Activated B cell treated with CpG ODN at 0.5 μM for 24 hours (primary cell): ENCODE measurements around the gene UBASH3A. TPM values are rescaled to one million over a fixed set of nuclear protein-coding genes. Genes with fewer than 3 reads are reported as not detected.

ENCODE experiments used
- ATAC-seq: fragments of 200-7000 bp; cut with Tn5 transposase; one replicate; pipeline ENCODE4 v1.10.0; 2021; ENCODE audit warnings: low read depth, mild to moderate bottlenecking, moderate library complexity
- CTCF ChIA-PET: fragments of 350-600 bp; sonication (Branson Sonifier 250); formaldehyde crosslinking; loops from one replicate; lab custom pipeline; 2021; ENCODE audit warnings: antibody characterized with exemption; lab: Charles Lee
- POLR2A ChIA-PET: fragments of 350-600 bp; sonication (Branson Sonifier 250); formaldehyde crosslinking; loops from one replicate; lab custom pipeline; 2021; ENCODE audit warnings: antibody characterized with exemption; lab: Charles Lee
- DNase-seq: peaks from one replicate; pipeline ENCODE4 v3.0.0; 2022
- H3K27ac Mint-ChIP-seq: one replicate; pipeline ENCODE4 v1.8.0; 2020; ENCODE audit warnings: mixed read lengths
- H3K27me3 Mint-ChIP-seq: one replicate; pipeline ENCODE4 v1.8.0; 2021; ENCODE audit warnings: mixed read lengths
- H3K36me3 Mint-ChIP-seq: one replicate; pipeline ENCODE4 v1.8.0; 2021; ENCODE audit warnings: low read depth, mixed read lengths
- H3K4me1 Mint-ChIP-seq: one replicate; pipeline ENCODE4 v1.8.0; 2021; ENCODE audit warnings: mixed read lengths
- H3K4me3 Mint-ChIP-seq: one replicate; pipeline ENCODE4 v1.8.0; 2020; ENCODE audit warnings: mild to moderate bottlenecking, mixed read lengths
- H3K9me3 Mint-ChIP-seq: one replicate; pipeline ENCODE4 v1.8.0; 2020; ENCODE audit warnings: mixed read lengths
- CTCF ChIP-seq: fragments of 200-600 bp; IDR thresholded peaks from one replicate; pipeline ENCODE4 v1.8.0; 2022; ENCODE audit warnings: antibody characterized with exemption, mild to moderate bottlenecking
- intact Hi-C: fragments of 100-400 bp; cut with micrococcal nuclease; formaldehyde crosslinking; loops from one replicate; pipeline ENCODE4 v1.15.1; 2024
- total RNA-seq: library from RNA; stranded (reverse); gene quantifications from 2 replicates; pipeline ENCODE4 v1.2.3, GENCODE V29; 2022

Gene UBASH3A
- total RNA-seq, 1 donor from 2014 or later: not detected

GRCh38 chr21:42376338-42376982 is 27.2 kb upstream of the UBASH3A start:
- no peak for DNase-seq
- CTCF ChIA-PET: no interaction called here
- intact Hi-C loops: no loop called here

GRCh38 chr21:42377211-42377950 is 26.3 kb upstream of the UBASH3A start:
- no peak for TF ChIP-seq CTCF
- H3K4me1 Mint-ChIP-seq: peaks cover 10% of the 10 kb centered on the region
- H3K36me3 Mint-ChIP-seq: peaks cover 2% of the 10 kb centered on the region
- no peak overlapping the region for H3K27ac Mint-ChIP-seq
- H3K9me3 Mint-ChIP-seq: peaks cover 9% of the 10 kb centered on the region
- POLR2A ChIA-PET: no interaction called here
- no peak for ATAC-seq
- no peak for DNase-seq
- CTCF ChIA-PET: no interaction called here
- no peak overlapping the region for H3K4me3 Mint-ChIP-seq
- intact Hi-C loops: no loop called here
- H3K27me3 Mint-ChIP-seq: peaks cover 13% of the 10 kb centered on the region

More at GRCh38 chr21:42376338-42376982, 27.2 kb upstream of the UBASH3A start:
- H3K4me1 Mint-ChIP-seq: peaks cover 10% of the 10 kb centered on the region
- no peak overlapping the region for H3K27ac Mint-ChIP-seq
- H3K4me3 Mint-ChIP-seq: no peak overlapping the region
- POLR2A ChIA-PET: no interaction called here
- no peak for ATAC-seq
- no peak for TF ChIP-seq CTCF
- peaks cover 15% of the 10 kb centered on the region for H3K27me3 Mint-ChIP-seq
- H3K36me3 Mint-ChIP-seq: peaks cover under 1% of the 10 kb centered on the region
- peaks cover under 1% of the 10 kb centered on the region for H3K9me3 Mint-ChIP-seq

GRCh38 chr21:42377951-42378340 is 25.8 kb upstream of the UBASH3A start:
- ATAC-seq (no peak), DNase-seq (no peak)
- no peak for TF ChIP-seq CTCF
- Mint-ChIP-seq H3K36me3 (peaks cover 2% of the 10 kb centered on the region), H3K9me3 (peaks cover 12% of the 10 kb centered on the region), H3K4me1 (peaks cover 10% of the 10 kb centered on the region), H3K4me3 (no peak overlapping the region), H3K27me3 (peaks cover 13% of the 10 kb centered on the region), H3K27ac (no peak overlapping the region)
- ChIA-PET CTCF (no interaction called here), POLR2A (no interaction called here)
- intact Hi-C loops: no loop called here

- Mint-ChIP-seq H3K27me3 (peaks cover 13% of the 10 kb centered on the region), H3K4me3 (no peak overlapping the region), H3K36me3 (peaks cover 2% of the 10 kb centered on the region), H3K27ac (no peak overlapping the region), H3K4me1 (peaks cover 10% of the 10 kb centered on the region), H3K9me3 (peaks cover 12% of the 10 kb centered on the region)
- intact Hi-C loops: no loop called here
- no peak for DNase-seq
- no peak for TF ChIP-seq CTCF
- POLR2A ChIA-PET: no interaction called here
- CTCF ChIA-PET: no interaction called here
- ATAC-seq: no peak
Measured at GRCh38 chr21:42378418-42378817, 25.3 kb upstream of the UBASH3A start.

- Mint-ChIP-seq H3K4me1 (peaks cover 21% of the 10 kb centered on the region), H3K4me3 (peak overlapping the region; percentile 64), H3K27me3 (peaks cover 11% of the 10 kb centered on the region), H3K27ac (no peak overlapping the region), H3K9me3 (peaks cover 12% of the 10 kb centered on the region), H3K36me3 (peaks cover 2% of the 10 kb centered on the region)
- no peak for TF ChIP-seq CTCF
- POLR2A ChIA-PET: no interaction called here
- intact Hi-C loops: no loop called here
- ATAC-seq (peak; percentile 64), DNase-seq (no peak)
- CTCF ChIA-PET: no interaction called here
Measured at GRCh38 chr21:42379426-42380215, 24.1 kb upstream of the UBASH3A start.
